Measurements from ENCODE around the gene MST1R. TPM values are rescaled to one million over a fixed set of nuclear protein-coding genes. Genes with fewer than 3 reads are reported as not detected.
A peak's percentile ranks its signal among the peaks of the same experiment; 100 is the strongest.

MST1R gene
- total RNA-seq, 4 donors from 2014 or later = 23.1 to 233 (median 146) TPM

GRCh38 chr3:49841806-49842205, 61.9 kb downstream of the MST1R start:
- Histone ChIP-seq H3K27me3 (no peaks in the 10 kb centered on the region), H3K27ac (no peak overlapping the region), H3K36me3 (no peaks in the 10 kb centered on the region), H3K9me3 (no peaks in the 10 kb centered on the region), H3K4me1 (peaks cover 0 to 10% (median 0%) of the 10 kb centered on the region in 4 donors), H3K4me3 (no peak overlapping the region)
- no peak for DNase-seq
- TF ChIP-seq CTCF (IDR thresholded peaks at IDR 0.05) (no peak), POLR2A (IDR thresholded peaks at IDR 0.05) (no peak)

- no peak for TF ChIP-seq POLR2A (IDR thresholded peaks at IDR 0.05)
- peak in 4 of 6 experiments; percentile 8 to 20 (median 18) for TF ChIP-seq CTCF (IDR thresholded peaks at IDR 0.05)
- Histone ChIP-seq H3K9me3 (no peaks in the 10 kb centered on the region), H3K36me3 (no peaks in the 10 kb centered on the region), H3K27ac (no peak overlapping the region), H3K4me3 (no peak overlapping the region), H3K4me1 (peaks cover 0 to 8% (median 0%) of the 10 kb centered on the region in 4 donors), H3K27me3 (no peaks in the 10 kb centered on the region)
- DNase-seq = peak in 1 of 3 donors; percentile 55
These were observed 62.5 kb downstream of the MST1R start for GRCh38 chr3:49841126-49841696.

- TF ChIP-seq POLR2A (IDR thresholded peaks at IDR 0.05) = no peak
- TF ChIP-seq CTCF (IDR thresholded peaks at IDR 0.05) = no peak
- no peak for DNase-seq
- no peaks in the 10 kb centered on the region for H3K36me3 ChIP-seq
These were observed 63.3 kb downstream of the MST1R start for GRCh38 chr3:49840388-49840787.

GRCh38 chr3:49839193-49839809, 64.4 kb downstream of the MST1R start:
- peak overlapping the region in 1 of 4 donors; percentile 28 for H3K27ac ChIP-seq
- no peak overlapping the region for H3K4me3 ChIP-seq

More at GRCh38 chr3:49840388-49840787, 63.3 kb downstream of the MST1R start:
- H3K27me3 ChIP-seq = no peaks in the 10 kb centered on the region
- no peak overlapping the region for H3K27ac ChIP-seq
- no peaks in the 10 kb centered on the region for H3K9me3 ChIP-seq
- no peak overlapping the region for H3K4me3 ChIP-seq
- H3K4me1 ChIP-seq = peaks cover 0 to 5% (median 0%) of the 10 kb centered on the region in 4 donors

More at GRCh38 chr3:49839193-49839809, 64.4 kb downstream of the MST1R start:
- Histone ChIP-seq H3K36me3 (no peaks in the 10 kb centered on the region), H3K4me1 (peaks cover 0 to 5% (median 0%) of the 10 kb centered on the region in 4 donors), H3K27me3 (no peaks in the 10 kb centered on the region), H3K9me3 (no peaks in the 10 kb centered on the region)
- TF ChIP-seq POLR2A (IDR thresholded peaks at IDR 0.05) (no peak), CTCF (IDR thresholded peaks at IDR 0.05) (peak; percentile 88 to 95 (median 90))
- DNase-seq = peak; percentile 82 to 95 (median 87)

Small RNA genes within 50 kb of the gene (small RNA-seq; reads per million reads assigned to genes)
- gene RN7SL217P = 0 reads per million in 2 donors

Other genes starting within 250 kb of the MST1R start
- gene APEH, start 229.5 kb downstream of the MST1R start, total RNA-seq = 100 to 1,000 TPM in 3 of 4 donors, 10 to 100 TPM in 1; 99.0 to 170 (median 119) TPM
- gene MST1, start 214.4 kb downstream of the MST1R start, total RNA-seq = 100 to 1,000 TPM in 2 of 4 donors, 10 to 100 TPM in 2; 52.0 to 156 (median 93.3) TPM
- 100 to 1,000 TPM in 1 of 4 donors, 10 to 100 TPM in 3; 74.3 to 101 (median 84.3) TPM for gene RNF123, start 214.3 kb downstream of the MST1R start, total RNA-seq
- 1 to 10 TPM; 1.2 to 3.5 (median 2.9) TPM for gene AMIGO3, start 184.2 kb downstream of the MST1R start, total RNA-seq
- gene GMPPB, start 179.9 kb downstream of the MST1R start, total RNA-seq = 10 to 100 TPM; 35.4 to 46.4 (median 40.7) TPM
- gene IP6K1, start 117.3 kb downstream of the MST1R start, total RNA-seq = 10 to 100 TPM; 30.6 to 56.1 (median 46.8) TPM
- gene CDHR4, start 104.0 kb downstream of the MST1R start, total RNA-seq = 1 to 10 TPM in 1 of 4 donors, not detected in 3; 1.0 TPM
- 10 to 100 TPM in 1 of 4 donors, 1 to 10 TPM in 1, not detected in 2; 1.9 to 22.3 TPM for gene INKA1, start 100.6 kb downstream of the MST1R start, total RNA-seq
- gene UBA7, start 89.9 kb downstream of the MST1R start, total RNA-seq = 100 to 1,000 TPM; 155 to 349 (median 263) TPM
- 1 to 10 TPM; 2.1 to 8.3 (median 4.7) TPM for gene TRAIP, start 47.3 kb downstream of the MST1R start, total RNA-seq
- gene CAMKV, start 34.0 kb downstream of the MST1R start, total RNA-seq = 1 to 10 TPM in 2 of 4 donors, not detected in 2; 1.2 to 2.1 TPM
- gene MON1A, start 25.9 kb upstream of the MST1R start, total RNA-seq = 10 to 100 TPM; 19.0 to 32.3 (median 22.5) TPM
- gene RBM6, start 36.3 kb upstream of the MST1R start, total RNA-seq = 100 to 1,000 TPM; 111 to 858 (median 241) TPM
- 100 to 1,000 TPM; 212 to 498 (median 416) TPM for gene RBM5, start 185.0 kb upstream of the MST1R start, total RNA-seq